Esophagus squamous epithelium (tissue), 5 donors: Measurements from ENCODE around the gene SORL1. TPM values are rescaled to one million over a fixed set of nuclear protein-coding genes. Genes with fewer than 3 reads are reported as not detected.

Experiments used
- DNase-seq: peaks from one replicate; lab custom pipeline; 2025; lab: John Stamatoyannopoulos, UW
- H3K27ac ChIP-seq, 4 donors: fragments of 200-600 bp; sonication (generic); one replicate each; pipeline ENCODE4 v1.5.1; 2016 to 2019; ENCODE audit warnings: mild to moderate bottlenecking in 1 of 4
- H3K27me3 ChIP-seq, 4 donors: fragments of 200-600 bp; sonication (generic); 1 replicate in 3 of 4; 2 replicates in 1 of 4; pipeline versions ENCODE4 v1.5.1 to v1.6.0; 2017 to 2021; ENCODE audit warnings: antibody characterized with exemption in 1 of 4
- H3K36me3 ChIP-seq, 3 donors: fragments of 200-600 bp; sonication (generic); one replicate each; pipeline ENCODE4 v1.5.1; 2016 to 2019
- H3K4me1 ChIP-seq, 3 donors: fragments of 200-600 bp; sonication (generic); one replicate each; pipeline ENCODE4 v1.5.1; 2017 to 2019
- H3K4me3 ChIP-seq, 4 donors: fragments of 200-600 bp; sonication (generic); 1 replicate in 3 of 4; 2 replicates in 1 of 4; pipeline ENCODE4 v1.5.1; 2016 to 2019; ENCODE audit warnings: mild to moderate bottlenecking in 2 of 4, moderate library complexity in 1 of 4
- H3K9me3 ChIP-seq, 3 donors: fragments of 200-600 bp; sonication (generic); one replicate each; pipeline ENCODE4 v1.5.1; 2016 to 2019
- CTCF ChIP-seq, 6 experiments: fragments of 450-650 bp in 4 of 6; fragments of 200-600 bp in 2 of 6; sonication (generic) in 2 of 6; IDR thresholded peaks; one replicate each; pipeline ENCODE4 v1.5.1; 2016 to 2019; ENCODE audit warnings: antibody characterized with exemption in 6 of 6, mild to moderate bottlenecking in 4 of 6, moderate library complexity in 4 of 6
- POLR2A ChIP-seq, 4 donors: fragments of 450-650 bp; IDR thresholded peaks; one replicate each; pipeline ENCODE4 v1.6.1; 2017; ENCODE audit warnings: antibody characterized with exemption in 4 of 4, mild to moderate bottlenecking in 4 of 4, moderate library complexity in 3 of 4
- WGBS, 2 donors: methylation state at CpG; one replicate each; pipeline ENCODE4 v1.1.5; 2018; 5-methylcytosine and 5-hydroxymethylcytosine counted together
- intact Hi-C: fragments of 100-400 bp; cut with DNase I; formaldehyde crosslinking; loops from one replicate; pipeline ENCODE4 v1.15.0; 2022
- total RNA-seq, 4 donors: library from RNA; depleted of rRNA; stranded (reverse); fragments of >200 nt; gene quantifications; one replicate each; pipeline ENCODE4 v1.1.0, GENCODE V29; 2016
- donor health status: DM: yes; HTN: yes; CAD: no.

The SORL1 gene
- total RNA-seq, 4 donors from 2014 or later: 6.8 to 19.9 (median 16.3) TPM

GRCh38 chr11:121553806-121554205 lies 101.7 kb downstream of the SORL1 start:
- no peak overlapping the region for H3K27ac ChIP-seq
- no peaks in the 10 kb centered on the region for H3K4me1 ChIP-seq
- H3K36me3 ChIP-seq: peaks cover 0 to 67% (median 0%) of the 10 kb centered on the region in 3 donors
- TF ChIP-seq POLR2A (IDR thresholded peaks at IDR 0.05): no peak
- TF ChIP-seq CTCF (IDR thresholded peaks at IDR 0.05): no peak
- no peaks in the 10 kb centered on the region for H3K27me3 ChIP-seq
- no peaks in the 10 kb centered on the region for H3K9me3 ChIP-seq
- intact Hi-C loops: no loop called here
- DNase-seq: no peak
- WGBS, 2 donors: 78 to 91% methylated on average over 11 of the region's 11 CpGs
- no peak overlapping the region for H3K4me3 ChIP-seq

GRCh38 chr11:121554552-121554951 lies 102.4 kb downstream of the SORL1 start:
- Histone ChIP-seq H3K9me3 (no peaks in the 10 kb centered on the region), H3K4me1 (no peaks in the 10 kb centered on the region), H3K27me3 (no peaks in the 10 kb centered on the region), H3K36me3 (peaks cover 0 to 74% (median 0%) of the 10 kb centered on the region in 3 donors), H3K27ac (no peak overlapping the region), H3K4me3 (no peak overlapping the region)
- intact Hi-C loops: no loop called here
- no peak for TF ChIP-seq POLR2A (IDR thresholded peaks at IDR 0.05)
- no peak for TF ChIP-seq CTCF (IDR thresholded peaks at IDR 0.05)
- 97 to 100% methylated on average over 2 of the region's 2 CpGs for WGBS, 2 donors
- no peak for DNase-seq

GRCh38 chr11:121555121-121555520 lies 103.0 kb downstream of the SORL1 start:
- WGBS, 2 donors: 31 to 56% methylated on average over 4 to 5 of the region's 5 CpGs
- intact Hi-C loops: no loop called here
- no peak for TF ChIP-seq CTCF (IDR thresholded peaks at IDR 0.05)
- no peak for TF ChIP-seq POLR2A (IDR thresholded peaks at IDR 0.05)
- DNase-seq: no peak
- peaks cover 0 to 78% (median 0%) of the 10 kb centered on the region in 3 donors for H3K36me3 ChIP-seq
- H3K9me3 ChIP-seq: no peaks in the 10 kb centered on the region
- H3K4me1 ChIP-seq: no peaks in the 10 kb centered on the region
- no peaks in the 10 kb centered on the region for H3K27me3 ChIP-seq
- H3K27ac ChIP-seq: no peak overlapping the region
- no peak overlapping the region for H3K4me3 ChIP-seq

GRCh38 chr11:121556937-121557336 lies 104.8 kb downstream of the SORL1 start:
- intact Hi-C loops: no loop called here
- no peak for TF ChIP-seq CTCF (IDR thresholded peaks at IDR 0.05)
- TF ChIP-seq POLR2A (IDR thresholded peaks at IDR 0.05): no peak
- H3K9me3 ChIP-seq: no peaks in the 10 kb centered on the region
- no peaks in the 10 kb centered on the region for H3K4me1 ChIP-seq
- no peak for DNase-seq
- peaks cover 0 to 82% (median 0%) of the 10 kb centered on the region in 3 donors for H3K36me3 ChIP-seq
- no peaks in the 10 kb centered on the region for H3K27me3 ChIP-seq
- no peak overlapping the region for H3K27ac ChIP-seq
- H3K4me3 ChIP-seq: no peak overlapping the region
- 94 to 96% methylated on average over 6 to 7 of the region's 7 CpGs for WGBS, 2 donors

GRCh38 chr11:121557348-121557747 lies 105.2 kb downstream of the SORL1 start:
- intact Hi-C loops: no loop called here
- peaks cover 0 to 85% (median 0%) of the 10 kb centered on the region in 3 donors for H3K36me3 ChIP-seq

More at GRCh38 chr11:121557348-121557747, 105.2 kb downstream of the SORL1 start:
- WGBS, 2 donors: 78 to 86% methylated on average over 8 of the region's 8 CpGs
- Histone ChIP-seq H3K27me3 (no peaks in the 10 kb centered on the region), H3K27ac (no peak overlapping the region), H3K9me3 (no peaks in the 10 kb centered on the region), H3K4me1 (no peaks in the 10 kb centered on the region), H3K4me3 (no peak overlapping the region)
- no peak for TF ChIP-seq POLR2A (IDR thresholded peaks at IDR 0.05)
- no peak for TF ChIP-seq CTCF (IDR thresholded peaks at IDR 0.05)
- DNase-seq: no peak
